SU-DHL-6 (cell line): Measurements from ENCODE around the gene GRID2.

Source experiments
- H2AFZ ChIP-seq: fragments of 200-600 bp; sonication (generic); 2 replicates; pipeline ENCODE4 v1.6.1; 2014; ENCODE audit warnings: low read depth, mild to moderate bottlenecking, moderate library complexity, mixed read lengths, antibody characterized with exemption, low read length; ENCODE audit not compliant: severe bottlenecking
- H3F3A ChIP-seq: fragments of 200-600 bp; shearing (Covaris generic); 2 replicates; pipeline ENCODE4 v1.6.0; 2016; ENCODE audit warnings: antibody characterized with exemption, mild to moderate bottlenecking; ENCODE audit not compliant: insufficient read depth
- H3K27ac ChIP-seq: fragments of 200-600 bp; sonication (generic); 2 replicates; pipeline ENCODE4 v1.5.1; 2016; ENCODE audit warnings: low read depth, mild to moderate bottlenecking, low read length, moderate library complexity, mixed read lengths
- H3K27me3 ChIP-seq: fragments of 200-600 bp; sonication (generic), shearing (Covaris generic); 2 replicates; pipeline ENCODE4 v1.6.0; 2014; ENCODE audit warnings: mild to moderate bottlenecking, low read length
- H3K36me3 ChIP-seq: fragments of 200-600 bp; sonication (generic); 2 replicates; pipeline ENCODE4 v1.6.1; 2014; ENCODE audit warnings: mild to moderate bottlenecking, low read length, mixed read lengths
- H3K4me2 ChIP-seq: fragments of 300-600, 200-600 bp; shearing (Covaris generic), sonication (generic); 2 replicates; pipeline ENCODE4 v1.6.0; 2014; ENCODE audit warnings: low read length, low read depth, mild to moderate bottlenecking; ENCODE audit not compliant: poor library complexity, severe bottlenecking
- H3K4me3 ChIP-seq: fragments of 200-600 bp; sonication (generic); 2 replicates; pipeline ENCODE4 v1.5.1; 2014; ENCODE audit warnings: antibody characterized with exemption, low read length, mild to moderate bottlenecking, mixed read lengths; ENCODE audit not compliant: insufficient read depth, poor library complexity, severe bottlenecking
- H3K79me2 ChIP-seq: fragments of 200-600 bp; sonication (generic); 2 replicates; pipeline ENCODE4 v1.6.1; 2014; ENCODE audit warnings: mild to moderate bottlenecking, low read length, moderate library complexity; ENCODE audit not compliant: insufficient read depth
- H3K9ac ChIP-seq: fragments of 200-600 bp; sonication (generic); 2 replicates; pipeline ENCODE4 v1.7.0; 2014; ENCODE audit warnings: mild to moderate bottlenecking, low read length
- H3K9me2 ChIP-seq: fragments of 200-600 bp; sonication (generic); replicated peaks from 2 replicates; pipeline ENCODE4 v1.6.1; 2014; ENCODE audit warnings: low read length; ENCODE audit not compliant: insufficient read depth
- H3K9me3 ChIP-seq: fragments of 200-600 bp; sonication (generic); 2 replicates; pipeline ENCODE4 v1.6.1; 2014; ENCODE audit warnings: low read length, mixed read lengths; ENCODE audit not compliant: insufficient read depth
- H4K20me1 ChIP-seq: fragments of 200-600 bp; sonication (generic); 2 replicates; pipeline ENCODE4 v1.6.1; 2014; ENCODE audit warnings: low read depth, mild to moderate bottlenecking, antibody characterized with exemption, low read length, moderate library complexity, mixed read lengths
- EZH2phosphoT487 ChIP-seq: fragments of 200-600 bp; sonication (generic), shearing (Covaris generic); conservative IDR thresholded peaks from 2 replicates; pipeline ENCODE4 v1.6.1; 2018; ENCODE audit warnings: mild to moderate bottlenecking, antibody characterized with exemption, low read length, moderate library complexity, mixed read lengths
- TF ChIP-seq, protein P1 (sequence below): fragments of 200-600 bp; sonication (generic); IDR thresholded peaks from one replicate; pipeline ENCODE4 v1.5.1; 2017; ENCODE audit warnings: antibody characterized with exemption, mild to moderate bottlenecking, low read length, moderate library complexity; ENCODE audit not compliant: insufficient read depth, poor library complexity, severe bottlenecking

The GRID2 gene

DNA sequence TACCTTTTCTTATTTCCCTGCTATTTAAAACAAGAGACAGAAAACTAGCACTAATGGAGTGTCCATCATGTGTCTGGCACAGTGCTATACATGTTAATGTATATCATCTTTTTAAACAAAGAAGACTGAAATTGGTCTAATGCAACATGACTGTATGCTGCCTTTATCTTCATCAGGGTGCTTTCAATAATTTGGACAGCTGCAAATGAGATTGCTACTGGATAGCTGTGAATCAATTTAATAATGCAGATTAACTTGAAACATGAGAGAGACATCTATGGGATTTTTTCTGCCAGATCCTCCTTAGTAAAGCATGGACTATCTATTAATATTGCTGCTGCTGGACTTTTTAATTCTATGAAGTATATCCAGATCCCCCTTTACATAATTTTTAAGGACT lies 1269.5 kb downstream of the GRID2 start:
- Histone ChIP-seq H3K9me3 (no peaks in the 10 kb centered on the region), H3K36me3 (no peaks in the 10 kb centered on the region), H3K4me3 (no peak overlapping the region), H3K9me2 (no peaks in the 10 kb centered on the region), H3F3A (no peaks in the 10 kb centered on the region), H3K27me3 (no peaks in the 10 kb centered on the region), H3K9ac (no peak overlapping the region), H3K79me2 (no peaks in the 10 kb centered on the region), H3K4me2 (no peak overlapping the region), H2AFZ (no peak overlapping the region), H3K27ac (no peak overlapping the region), H4K20me1 (no peaks in the 10 kb centered on the region)
- TF ChIP-seq EZH2phosphoT487: no peak
- TF ChIP-seq, protein P1, sequence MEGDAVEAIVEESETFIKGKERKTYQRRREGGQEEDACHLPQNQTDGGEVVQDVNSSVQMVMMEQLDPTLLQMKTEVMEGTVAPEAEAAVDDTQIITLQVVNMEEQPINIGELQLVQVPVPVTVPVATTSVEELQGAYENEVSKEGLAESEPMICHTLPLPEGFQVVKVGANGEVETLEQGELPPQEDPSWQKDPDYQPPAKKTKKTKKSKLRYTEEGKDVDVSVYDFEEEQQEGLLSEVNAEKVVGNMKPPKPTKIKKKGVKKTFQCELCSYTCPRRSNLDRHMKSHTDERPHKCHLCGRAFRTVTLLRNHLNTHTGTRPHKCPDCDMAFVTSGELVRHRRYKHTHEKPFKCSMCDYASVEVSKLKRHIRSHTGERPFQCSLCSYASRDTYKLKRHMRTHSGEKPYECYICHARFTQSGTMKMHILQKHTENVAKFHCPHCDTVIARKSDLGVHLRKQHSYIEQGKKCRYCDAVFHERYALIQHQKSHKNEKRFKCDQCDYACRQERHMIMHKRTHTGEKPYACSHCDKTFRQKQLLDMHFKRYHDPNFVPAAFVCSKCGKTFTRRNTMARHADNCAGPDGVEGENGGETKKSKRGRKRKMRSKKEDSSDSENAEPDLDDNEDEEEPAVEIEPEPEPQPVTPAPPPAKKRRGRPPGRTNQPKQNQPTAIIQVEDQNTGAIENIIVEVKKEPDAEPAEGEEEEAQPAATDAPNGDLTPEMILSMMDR: no peak

DNA sequence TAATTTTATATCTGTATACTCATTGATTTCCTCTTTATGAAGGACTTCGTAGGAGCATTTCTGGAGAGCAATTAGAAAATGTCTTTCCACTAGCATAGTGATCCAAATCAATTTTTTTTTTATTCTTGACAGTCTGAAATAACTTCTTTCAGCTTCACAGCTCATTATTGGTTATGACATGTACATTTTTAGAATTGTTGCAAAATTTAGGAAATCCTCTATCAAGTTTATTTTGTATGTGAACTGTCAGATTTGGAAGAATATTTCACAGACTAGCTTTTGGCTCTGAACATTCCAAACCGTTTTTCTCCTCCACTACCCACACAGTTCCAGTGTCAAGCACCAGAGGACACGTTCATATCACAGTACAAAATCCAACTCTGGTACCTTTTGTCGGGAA lies 1275.2 kb downstream of the GRID2 start:
- H3K4me2 ChIP-seq: no peak overlapping the region
- no peaks in the 10 kb centered on the region for H3K9me2 ChIP-seq

DNA sequence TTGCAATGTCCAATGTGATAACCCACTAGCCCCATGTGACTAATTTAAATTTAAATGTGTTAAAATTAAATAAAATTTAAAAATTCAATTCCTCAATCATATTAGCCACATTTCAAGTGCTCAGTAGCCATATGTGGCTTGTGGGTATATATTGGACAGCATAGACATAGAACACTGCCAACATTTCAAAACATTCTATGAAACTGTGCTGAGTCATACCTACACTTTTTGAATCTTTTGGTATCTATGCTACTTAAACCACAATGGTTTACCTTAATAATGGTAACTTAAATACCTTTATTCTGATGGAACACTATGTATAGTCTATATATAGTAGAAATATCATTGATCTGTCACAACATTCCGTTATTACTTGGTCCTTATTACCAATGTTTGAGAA lies 1301.4 kb downstream of the GRID2 start:
- H3K27me3 ChIP-seq: no peaks in the 10 kb centered on the region
- TF ChIP-seq, protein P1: no peak
- TF ChIP-seq EZH2phosphoT487: no peak
- no peak overlapping the region for H2AFZ ChIP-seq
- H3F3A ChIP-seq: no peaks in the 10 kb centered on the region
- no peak overlapping the region for H3K27ac ChIP-seq
- H3K9me2 ChIP-seq: no peaks in the 10 kb centered on the region
- H3K79me2 ChIP-seq: no peaks in the 10 kb centered on the region
- no peaks in the 10 kb centered on the region for H3K9me3 ChIP-seq
- H3K36me3 ChIP-seq: no peaks in the 10 kb centered on the region
- H3K9ac ChIP-seq: no peak overlapping the region
- H3K4me2 ChIP-seq: no peak overlapping the region
- H4K20me1 ChIP-seq: no peaks in the 10 kb centered on the region
- H3K4me3 ChIP-seq: no peak overlapping the region

More for the DNA sequence above, 1275.2 kb downstream of the GRID2 start:
- H3K36me3 ChIP-seq: no peaks in the 10 kb centered on the region
- no peaks in the 10 kb centered on the region for H3K9me3 ChIP-seq
- no peak overlapping the region for H3K27ac ChIP-seq
- H4K20me1 ChIP-seq: no peaks in the 10 kb centered on the region
- no peaks in the 10 kb centered on the region for H3F3A ChIP-seq
- no peaks in the 10 kb centered on the region for H3K79me2 ChIP-seq
- no peak overlapping the region for H3K9ac ChIP-seq
- H2AFZ ChIP-seq: no peak overlapping the region
- no peaks in the 10 kb centered on the region for H3K27me3 ChIP-seq
- TF ChIP-seq EZH2phosphoT487: no peak
- TF ChIP-seq, protein P1: no peak
- no peak overlapping the region for H3K4me3 ChIP-seq

DNA sequence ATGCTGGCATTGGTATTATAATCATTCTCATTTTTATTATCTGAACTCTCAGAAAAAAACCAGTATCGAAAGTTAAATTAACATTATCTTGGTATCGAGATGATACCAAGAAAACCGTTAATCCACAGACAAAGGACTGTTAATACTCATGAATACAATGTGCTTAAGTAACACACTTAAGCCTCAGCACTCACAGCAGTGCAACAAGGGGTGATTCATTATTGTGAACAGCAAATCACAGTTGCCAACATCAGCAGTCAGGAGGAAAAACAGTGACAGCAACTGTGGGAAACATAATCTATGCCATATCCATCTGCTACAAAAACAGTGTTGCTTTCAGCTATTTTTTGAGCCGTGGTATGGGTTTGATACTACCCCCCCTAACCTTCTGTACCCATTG lies 1313.8 kb downstream of the GRID2 start:
- Histone ChIP-seq H3K79me2 (no peaks in the 10 kb centered on the region), H3K9me2 (no peaks in the 10 kb centered on the region), H3K4me2 (no peak overlapping the region), H3K4me3 (no peak overlapping the region), H3K36me3 (no peaks in the 10 kb centered on the region), H3K27me3 (no peaks in the 10 kb centered on the region), H4K20me1 (no peaks in the 10 kb centered on the region), H3K27ac (no peak overlapping the region), H3F3A (no peaks in the 10 kb centered on the region), H3K9ac (no peak overlapping the region), H2AFZ (no peak overlapping the region), H3K9me3 (no peaks in the 10 kb centered on the region)
- TF ChIP-seq EZH2phosphoT487: no peak
- TF ChIP-seq, protein P1: no peak
